CD4-positive, alpha-beta T cell treated with Interferon alpha-2 for 1 hour (primary cell): ENCODE results near the gene DFFA.

Source experiments
- DNase-seq, 2 donors: peaks; one replicate each; pipeline ENCODE4 v3.0.0-alpha.2; 2020 to 2022

Gene DFFA, protein sequence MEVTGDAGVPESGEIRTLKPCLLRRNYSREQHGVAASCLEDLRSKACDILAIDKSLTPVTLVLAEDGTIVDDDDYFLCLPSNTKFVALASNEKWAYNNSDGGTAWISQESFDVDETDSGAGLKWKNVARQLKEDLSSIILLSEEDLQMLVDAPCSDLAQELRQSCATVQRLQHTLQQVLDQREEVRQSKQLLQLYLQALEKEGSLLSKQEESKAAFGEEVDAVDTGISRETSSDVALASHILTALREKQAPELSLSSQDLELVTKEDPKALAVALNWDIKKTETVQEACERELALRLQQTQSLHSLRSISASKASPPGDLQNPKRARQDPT

GRCh38 chr1:10472220-10473144 is at the start of gene DFFA:
Gene DFFA (minus strand): TSS chr1:10472529. CDS start chr1:10472458, 71 bp downstream.
- DNase-seq = peak; percentile 91 to 94

DNA sequence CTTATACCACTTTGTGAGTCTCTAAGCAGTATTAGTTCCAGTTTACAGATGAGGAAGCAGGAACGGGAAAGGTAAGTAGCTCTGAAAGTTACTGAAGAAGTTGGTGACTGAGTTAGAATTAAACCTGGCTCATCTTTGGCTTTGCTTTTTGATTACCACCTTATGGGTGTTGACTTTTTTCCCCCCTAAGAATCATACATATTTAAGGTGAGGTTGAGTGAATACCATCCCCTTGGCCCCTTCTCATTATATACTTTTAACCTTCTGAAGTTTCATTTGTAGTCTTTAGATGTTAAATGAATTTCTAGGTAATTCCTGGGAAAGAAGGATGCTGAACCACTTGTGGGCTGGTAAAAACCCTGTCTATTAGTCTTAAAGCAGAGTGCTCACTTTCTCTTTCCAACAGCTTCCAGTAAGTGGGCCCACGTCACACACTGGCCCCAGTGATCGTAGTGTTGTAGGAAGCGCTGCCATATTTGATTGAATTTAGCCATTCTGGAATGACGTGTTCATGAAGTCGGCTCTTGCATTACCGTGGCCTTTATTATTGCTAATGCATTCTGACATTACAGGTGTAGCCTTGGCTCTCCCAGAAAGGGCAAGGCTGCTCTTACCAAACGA is 49.3 kb upstream of the DFFA start:
- DNase-seq = no peak

DNA sequence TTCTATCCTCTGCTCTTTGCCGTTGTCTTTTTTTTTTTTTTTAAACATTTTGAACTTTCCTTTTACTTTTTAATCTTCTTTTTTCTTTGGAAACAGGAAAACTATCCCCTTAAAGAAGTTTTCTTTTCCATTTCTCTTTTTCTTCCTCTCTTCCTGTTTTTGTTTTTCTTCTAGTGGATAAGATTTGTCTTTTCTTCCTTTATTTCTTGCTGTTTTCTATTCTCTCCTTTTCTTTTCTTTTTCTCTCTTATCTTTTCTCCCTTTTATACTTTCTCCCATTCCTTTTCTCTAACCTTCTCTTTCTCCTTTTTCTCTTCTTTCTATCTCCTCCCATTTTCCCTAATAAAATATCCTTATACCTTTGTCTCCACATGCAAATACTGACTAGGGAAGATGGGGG is 48.6 kb upstream of the DFFA start:
- no peak for DNase-seq

GRCh38 chr1:10520497-10520896 is 48.2 kb upstream of the DFFA start:
- no peak for DNase-seq

GRCh38 chr1:10519016-10519417 is 46.7 kb upstream of the DFFA start:
- no peak for DNase-seq

GRCh38 chr1:10517677-10517982 is 45.3 kb upstream of the DFFA start:
- DNase-seq = no peak

DNA sequence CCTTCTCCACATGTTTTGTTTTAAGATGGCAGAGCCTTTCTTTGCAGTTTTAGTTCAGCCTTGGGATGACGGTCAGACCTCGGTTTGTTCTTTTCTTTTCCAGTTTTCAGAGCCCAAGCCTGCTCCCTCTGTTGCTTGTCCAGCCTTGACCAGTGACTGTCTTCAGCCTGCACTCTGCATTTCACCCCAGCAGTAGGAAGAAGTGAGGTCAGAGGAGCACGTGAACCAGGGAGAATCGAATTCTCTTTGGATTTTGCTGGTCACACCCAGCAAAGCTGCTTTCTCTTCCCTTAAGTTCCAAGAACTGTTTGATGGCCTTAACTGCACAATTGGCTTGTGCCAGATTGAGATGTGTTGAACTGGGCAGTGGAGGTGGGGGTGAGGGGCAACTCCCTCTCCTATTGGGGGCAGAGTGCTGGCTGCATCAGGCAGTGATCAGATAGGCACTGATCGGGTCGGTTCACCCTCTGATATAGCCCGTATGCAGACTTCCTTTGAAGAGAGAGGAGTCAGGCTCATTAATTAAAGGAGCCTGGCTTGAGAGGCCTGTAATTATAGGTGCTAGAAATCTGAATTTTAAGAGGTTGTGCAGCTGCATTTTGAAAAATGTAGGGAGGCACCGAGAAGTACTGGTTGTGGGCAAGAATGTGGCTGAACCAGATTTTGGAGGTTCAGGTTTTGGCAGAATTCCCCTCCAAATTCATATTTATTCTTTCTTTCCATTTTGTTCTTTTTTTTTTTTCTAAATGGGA is 44.8 kb upstream of the DFFA start:
- DNase-seq = no peak

DNA sequence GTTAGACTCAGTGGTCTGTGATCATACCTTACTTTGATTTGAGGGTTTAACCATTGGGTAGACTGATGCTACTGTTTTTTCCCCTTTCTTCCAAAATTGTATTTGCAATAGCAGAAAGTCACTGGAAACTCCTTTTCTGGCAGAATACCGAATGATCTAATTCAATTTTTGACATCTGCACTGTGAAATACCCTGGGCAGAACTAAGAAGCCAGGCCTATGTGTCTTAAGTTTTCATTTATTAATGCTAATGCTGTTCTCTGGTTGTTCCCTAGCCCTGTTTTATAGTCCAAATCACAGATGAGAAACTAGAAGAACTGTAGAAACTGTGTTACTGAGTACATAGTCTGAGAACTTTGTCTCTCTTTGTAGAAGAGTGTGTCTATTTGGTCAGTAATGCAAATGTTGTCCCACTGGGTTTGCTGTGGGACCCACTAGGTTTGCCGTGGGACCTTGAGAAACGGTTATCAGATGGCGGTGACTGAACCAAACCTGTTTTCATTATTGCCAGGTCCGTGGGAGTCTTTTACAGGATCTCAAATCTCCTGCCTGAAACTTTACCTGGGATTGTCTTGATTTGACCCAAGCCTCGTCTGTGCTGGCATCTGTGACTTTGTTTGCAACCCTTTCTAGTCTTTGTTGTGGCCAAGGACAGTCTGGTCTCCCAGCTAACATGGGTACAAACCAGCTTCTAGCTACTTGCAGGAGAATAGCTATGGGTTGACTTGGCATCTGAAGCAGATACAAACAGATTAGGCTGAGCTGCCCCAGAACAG is 43.8 kb upstream of the DFFA start:
- DNase-seq = no peak

GRCh38 chr1:10515301-10515975 is 43.1 kb upstream of the DFFA start:
- peak in 1 of 2 donors; percentile 20 for DNase-seq

- peak in 1 of 2 donors; percentile 59 for DNase-seq
Observed at GRCh38 chr1:10514490-10515235, 42.3 kb upstream of the DFFA start.

DNA sequence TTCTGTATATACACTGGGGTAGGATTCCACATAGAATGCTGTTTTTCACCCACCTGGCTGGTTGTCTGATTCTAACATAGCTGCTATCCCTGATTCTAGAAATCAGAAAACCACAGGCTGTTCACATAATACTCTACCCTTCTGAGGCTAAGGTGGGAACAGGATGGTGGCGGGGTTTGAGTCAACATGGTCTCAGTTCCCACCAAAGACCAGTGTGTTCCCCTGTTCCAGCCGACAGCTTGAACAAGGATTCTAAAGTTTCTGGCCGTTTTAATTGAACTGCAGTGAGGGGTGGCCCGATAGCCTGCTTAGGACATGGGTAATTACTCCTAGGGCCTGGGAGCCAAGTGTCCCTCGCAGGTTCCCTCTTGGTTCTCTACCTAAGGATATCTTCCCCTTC is 40.9 kb upstream of the DFFA start:
- DNase-seq = peak in 1 of 2 donors; percentile 23

GRCh38 chr1:10511494-10511885 is 39.2 kb upstream of the DFFA start:
- no peak for DNase-seq

GRCh38 chr1:10510520-10511493 is 38.5 kb upstream of the DFFA start:
- DNase-seq = peak; percentile 60 to 82

DNA sequence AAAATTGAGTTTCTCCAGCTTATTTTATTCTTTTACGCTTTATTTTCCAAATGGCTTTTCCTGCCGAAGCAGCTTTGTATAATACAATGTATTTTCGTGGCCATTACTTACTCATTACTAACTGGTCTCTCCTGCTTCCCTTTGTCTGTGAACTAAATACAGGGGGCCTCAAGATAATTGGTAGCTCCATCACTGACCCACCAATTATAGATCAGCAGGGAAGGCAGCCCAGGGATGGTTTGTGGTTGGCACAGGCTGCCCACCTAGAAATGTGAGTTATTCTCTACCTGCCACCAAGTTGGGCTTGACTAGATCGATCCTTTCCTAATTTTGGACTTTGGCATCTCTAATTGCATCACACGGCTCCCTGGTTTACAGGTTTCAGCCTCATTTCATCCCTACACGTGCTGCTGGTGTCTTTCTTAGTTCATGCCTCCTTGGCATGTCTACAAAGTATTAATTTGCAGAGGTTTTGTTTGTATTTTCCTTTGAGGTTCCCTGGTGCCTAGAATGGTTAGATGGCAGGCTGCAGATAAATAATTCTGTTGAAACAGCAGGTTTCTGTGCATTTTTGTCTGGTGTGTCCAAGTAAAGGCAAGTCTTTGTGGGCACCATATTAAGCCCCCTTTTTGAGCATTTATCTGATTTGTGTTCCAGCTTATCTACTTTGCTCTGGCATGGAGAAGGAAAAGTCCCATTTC is 37.6 kb upstream of the DFFA start:
- no peak for DNase-seq

- no peak for DNase-seq
Observed at GRCh38 chr1:10508511-10508951, 36.2 kb upstream of the DFFA start.

DNA sequence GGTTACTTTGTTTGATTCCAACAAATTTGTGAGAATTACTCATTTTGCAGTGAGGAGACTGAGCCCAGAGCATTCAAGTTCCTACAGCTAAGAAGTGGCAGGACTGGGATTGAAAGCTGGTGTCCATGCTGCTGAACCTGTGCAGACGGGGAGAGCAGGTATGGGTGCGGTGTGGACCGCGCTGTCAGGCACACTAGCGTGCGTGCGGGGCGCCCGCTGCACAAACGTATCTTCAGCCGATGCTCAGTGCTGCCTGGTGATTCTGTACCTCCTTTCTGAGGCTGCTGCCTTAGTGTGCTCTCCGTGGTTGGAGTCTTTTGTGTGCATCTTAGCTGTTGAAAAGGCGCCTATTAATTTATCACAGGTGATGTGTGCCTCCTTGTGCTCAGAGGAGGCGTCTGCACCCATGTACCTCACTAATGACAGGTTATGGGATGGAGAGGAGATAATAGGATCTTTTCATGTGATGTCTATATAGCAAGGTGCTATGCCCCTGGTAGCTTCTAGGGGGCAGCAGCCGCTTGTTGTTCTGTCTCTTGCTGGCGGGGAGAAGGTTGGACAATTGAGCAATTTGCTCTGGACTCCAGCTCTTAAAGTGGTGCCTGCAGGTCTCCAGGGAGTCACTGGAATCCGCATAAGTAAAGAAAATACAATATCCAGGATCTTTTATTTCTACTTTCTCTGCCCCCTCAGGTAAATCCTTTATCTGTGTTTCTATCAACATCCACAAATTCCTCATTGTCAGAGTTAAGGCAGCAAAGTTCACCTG is 35.0 kb upstream of the DFFA start:
- peak; percentile 57 to 74 for DNase-seq

GRCh38 chr1:10506677-10507047 is 34.3 kb upstream of the DFFA start:
- DNase-seq = no peak
